OCI-LY7 (cell line): ENCODE measurements around the gene ENTR1.

ENCODE experiments used
- CTCF ChIP-seq: fragments of 200-600 bp; sonication (generic); conservative IDR thresholded peaks from 2 replicates; pipeline ENCODE4 v1.5.1; 2014; ENCODE audit warnings: mild to moderate bottlenecking, antibody characterized with exemption, low read length, moderate library complexity, mixed read lengths
- EZH2phosphoT487 ChIP-seq: fragments of 200-600 bp; sonication (generic); IDR thresholded peaks from 2 replicates; pipeline ENCODE4 v1.6.1; 2018; ENCODE audit warnings: low read depth, borderline replicate concordance, mild to moderate bottlenecking, mixed run types, antibody characterized with exemption, low read length, moderate library complexity, mixed read lengths

GRCh38 chr9:136373300-136374182, 36.9 kb downstream of the ENTR1 start, which contains the start of gene CARD9:
- TF ChIP-seq CTCF (no peak), EZH2phosphoT487 (no peak)
